Measurements from ENCODE around the gene CAMSAP2.

CAMSAP2 gene

GRCh38 chr1:200889571-200889970 is 150.9 kb downstream of the CAMSAP2 start:
- H3K36me3 Mint-ChIP-seq (ENCODE audit: low read depth) = no peaks in the 10 kb centered on the region
- H3K9me3 Mint-ChIP-seq = no peaks in the 10 kb centered on the region
- H3K4me1 Mint-ChIP-seq = peaks cover 49% of the 10 kb centered on the region
- H3K27me3 Mint-ChIP-seq (ENCODE audit: low read depth) = peaks cover 34% of the 10 kb centered on the region
- H3K27ac Mint-ChIP-seq = peak overlapping the region in 1 of 3 experiments; percentile 12
- TF ChIP-seq CTCF (IDR thresholded peaks at IDR 0.05; ENCODE audit: unreplicated experiment in 3 of 3) = no peak
- peak overlapping the region; percentile 17 to 95 (median 22) for H3K4me3 Mint-ChIP-seq

- no peaks in the 10 kb centered on the region for H3K9me3 Mint-ChIP-seq
- no peak overlapping the region for H3K27ac Mint-ChIP-seq
These were observed 151.3 kb downstream of the CAMSAP2 start for GRCh38 chr1:200890027-200890426.

GRCh38 chr1:200890818-200891773 is 152.4 kb downstream of the CAMSAP2 start:
- Mint-ChIP-seq H3K4me3 (peak overlapping the region; percentile 95 to 97 (median 97)), H3K9me3 (no peaks in the 10 kb centered on the region), H3K36me3 (ENCODE audit: low read depth) (no peaks in the 10 kb centered on the region), H3K27me3 (ENCODE audit: low read depth) (peaks cover 34% of the 10 kb centered on the region), H3K27ac (peak overlapping the region; percentile 99 to 100 (median 99)), H3K4me1 (peaks cover 58% of the 10 kb centered on the region)
- TF ChIP-seq CTCF (IDR thresholded peaks at IDR 0.05; ENCODE audit: unreplicated experiment in 3 of 3) = peak; percentile 63 to 82 (median 64)

More at GRCh38 chr1:200890027-200890426, 151.3 kb downstream of the CAMSAP2 start:
- Mint-ChIP-seq H3K4me3 (peak overlapping the region; percentile 22 to 95 (median 25)), H3K27me3 (ENCODE audit: low read depth) (peaks cover 34% of the 10 kb centered on the region), H3K4me1 (peaks cover 49% of the 10 kb centered on the region), H3K36me3 (ENCODE audit: low read depth) (no peaks in the 10 kb centered on the region)
- no peak for TF ChIP-seq CTCF (IDR thresholded peaks at IDR 0.05; ENCODE audit: unreplicated experiment in 3 of 3)

- peaks cover 65% of the 10 kb centered on the region for H3K4me1 Mint-ChIP-seq
- no peaks in the 10 kb centered on the region for H3K36me3 Mint-ChIP-seq (ENCODE audit: low read depth)
- no peaks in the 10 kb centered on the region for H3K9me3 Mint-ChIP-seq
- peak overlapping the region; percentile 99 to 100 (median 99) for H3K27ac Mint-ChIP-seq
- TF ChIP-seq CTCF (IDR thresholded peaks at IDR 0.05; ENCODE audit: unreplicated experiment in 3 of 3) = no peak
- H3K27me3 Mint-ChIP-seq (ENCODE audit: low read depth) = peaks cover 38% of the 10 kb centered on the region
- peak overlapping the region; percentile 95 to 97 (median 97) for H3K4me3 Mint-ChIP-seq
These were observed 153.1 kb downstream of the CAMSAP2 start for GRCh38 chr1:200891774-200892157.

- TF ChIP-seq CTCF (IDR thresholded peaks at IDR 0.05; ENCODE audit: unreplicated experiment in 3 of 3) = no peak
- Mint-ChIP-seq H3K9me3 (no peaks in the 10 kb centered on the region), H3K4me1 (peaks cover 69% of the 10 kb centered on the region), H3K27me3 (ENCODE audit: low read depth) (peaks cover 37% of the 10 kb centered on the region), H3K4me3 (peak overlapping the region; percentile 95 to 97 (median 97)), H3K36me3 (ENCODE audit: low read depth) (no peaks in the 10 kb centered on the region), H3K27ac (peak overlapping the region; percentile 99 to 100 (median 99))
These were observed 153.9 kb downstream of the CAMSAP2 start for GRCh38 chr1:200892546-200892945.

Measured in nephron (organoid).